K562 (cell line): ENCODE measurements around the gene FRMD3. TPM values are rescaled to one million over a fixed set of nuclear protein-coding genes. Genes with fewer than 3 reads are reported as not detected.

Experiments
- ATAC-seq: fragments of 200-7000 bp; cut with Tn5 transposase; 3 replicates; pipeline ENCODE4 v1.9.1; 2020; ENCODE audit warnings: moderate library complexity
- BruUV-seq: library from RNA; stranded (reverse); fragments of 400-500 nt; replicated peaks from 2 replicates; lab custom pipeline; 2021; lab: Mats Ljungman, UMichigan
- CTCF ChIA-PET: fragments of 300-600 bp; formaldehyde crosslinking; extraction: SDS; loops from one replicate; lab custom pipeline; 2021; ENCODE audit warnings: low intra/inter-chr PET ratio; lab: Yijun Ruan, JAX
- POLR2A ChIA-PET: fragments of 300-600, 350-650 bp; sonication (Branson Sonifier 250); formaldehyde crosslinking; extraction: SDS; loops from one replicate; lab custom pipeline; 2021; ENCODE audit warnings: antibody characterized with exemption, inconsistent platforms; lab: Yijun Ruan, JAX
- DNase-seq, 4 experiments: peaks; one replicate each; pipeline versions ENCODE4 v3.0.0 to v3.0.0-alpha.2; 2011 to 2018; ENCODE audit warnings: low spot score in 3 of 4, mixed read lengths in 3 of 4; ENCODE audit errors: extremely low read depth in 1 of 4
- FAIRE-seq: peaks from 2 replicates; lab custom pipeline; 2011; peaks lifted over from hg19 to GRCh38; lab: Jason Lieb, UNC
- H2AFZ ChIP-seq: 2 replicates; pipeline ENCODE4 v1.6.0; 2011; ENCODE audit warnings: low read depth, low read length, control low read depth, inconsistent platforms
- H3K27ac ChIP-seq: fragments of 200-600 bp; 3 replicates; pipeline ENCODE4 v1.8.0; 2011; ENCODE audit warnings: low read depth, mild to moderate bottlenecking, control low read depth, inconsistent platforms, low read length, moderate library complexity, mixed read lengths; ENCODE audit errors: extremely low read depth
- H3K27me3 ChIP-seq, 2 experiments: fragments of 300-600 bp in 1 of 2; 2 replicates in 1 of 2; 3 replicates in 1 of 2; pipeline versions ENCODE4 v1.6.0 to v1.8.0; 2011; ENCODE audit warnings: inconsistent platforms in 2 of 2, low read length in 2 of 2, mild to moderate bottlenecking in 1 of 2, mixed read lengths in 1 of 2, moderate library complexity in 1 of 2; ENCODE audit not compliant: control insufficient read depth in 2 of 2, insufficient read depth in 2 of 2
- H3K36me3 ChIP-seq: fragments of 300-600 bp; 3 replicates; pipeline ENCODE4 v1.8.0; 2011; ENCODE audit warnings: mild to moderate bottlenecking, low read length, inconsistent platforms; ENCODE audit not compliant: control insufficient read depth, insufficient read depth
- H3K4me1 ChIP-seq, 2 experiments: fragments of 200-600 bp in 1 of 2; replicated peaks in 1 of 2; 2 replicates in 1 of 2; 3 replicates in 1 of 2; pipeline versions ENCODE4 v1.5.1 to v1.8.0; 2011; ENCODE audit warnings: inconsistent platforms in 2 of 2, low read length in 2 of 2, mild to moderate bottlenecking in 1 of 2, mixed read lengths in 1 of 2, moderate library complexity in 1 of 2; ENCODE audit not compliant: control insufficient read depth in 2 of 2, insufficient read depth in 2 of 2
- H3K4me2 ChIP-seq: 2 replicates; pipeline ENCODE4 v1.6.1; 2011; ENCODE audit warnings: low read length, control low read depth, inconsistent platforms, mixed read lengths; ENCODE audit not compliant: insufficient read depth
- H3K4me3 ChIP-seq: fragments of 200-600 bp; sonication (generic), shearing (Covaris generic); 2 replicates; pipeline ENCODE4 v1.5.1; 2016; ENCODE audit warnings: control low read depth, inconsistent platforms
- H3K79me2 ChIP-seq: fragments of 200-600 bp; 3 replicates; pipeline ENCODE4 v1.8.0; 2011; ENCODE audit warnings: low read length, inconsistent platforms; ENCODE audit not compliant: control insufficient read depth, insufficient read depth
- H3K9ac ChIP-seq, 2 experiments: 2 replicates each; pipeline versions ENCODE4 v1.6.0 to v1.6.1; 2011; ENCODE audit warnings: low read depth in 2 of 2, low read length in 2 of 2, control low read depth in 1 of 2, inconsistent platforms in 1 of 2, mild to moderate bottlenecking in 1 of 2, mixed read lengths in 1 of 2; ENCODE audit not compliant: insufficient read depth in 1 of 2
- H3K9me1 ChIP-seq: one replicate; pipeline ENCODE4 v1.6.0; 2011; ENCODE audit warnings: inconsistent platforms, mild to moderate bottlenecking, low read length, moderate library complexity; ENCODE audit not compliant: control insufficient read depth, insufficient read depth
- H3K9me3 ChIP-seq: replicated peaks from 2 replicates; pipeline ENCODE4 v1.5.1; 2011; ENCODE audit warnings: low read depth, low read length, inconsistent platforms; ENCODE audit not compliant: control insufficient read depth, insufficient read depth
- H4K20me1 ChIP-seq: replicated peaks from 2 replicates; pipeline ENCODE4 v1.6.1; 2011; ENCODE audit warnings: low read length, inconsistent platforms, mixed read lengths; ENCODE audit not compliant: control insufficient read depth, insufficient read depth
- CREM ChIP-seq: IDR thresholded peaks from 2 replicates; pipeline ENCODE4 v1.6.1; 2014; ENCODE audit warnings: antibody characterized with exemption, low read depth
- HNRNPLL ChIP-seq: fragments of 200-400 bp; formaldehyde crosslinking; IDR thresholded peaks from 2 replicates; pipeline ENCODE4 v1.6.1; 2017; ENCODE audit warnings: low read length, low read depth, mild to moderate bottlenecking; ENCODE audit not compliant: poor library complexity, severe bottlenecking
- MGA ChIP-seq: fragments of 450-650 bp; IDR thresholded peaks from 2 replicates; pipeline ENCODE4 v1.6.1; 2016; ENCODE audit warnings: mild to moderate bottlenecking, moderate library complexity
- TFAP4 ChIP-seq: sonication (generic); formaldehyde crosslinking; IDR thresholded peaks from 2 replicates; pipeline ENCODE4 v1.8.0; 2022; ENCODE audit warnings: missing genetic modification reagents, mild to moderate bottlenecking, moderate library complexity, borderline replicate concordance
- ZFP1 ChIP-seq: fragments of 450-650 bp; formaldehyde crosslinking; IDR thresholded peaks from 2 replicates; pipeline ENCODE4 v1.4.0; 2020; ENCODE audit warnings: mild to moderate bottlenecking, mixed read lengths
- ZNF217 ChIP-seq: sonication (generic); formaldehyde crosslinking; IDR thresholded peaks from 2 replicates; pipeline ENCODE4 v1.8.0; 2022; ENCODE audit warnings: mild to moderate bottlenecking, missing genetic modification reagents
- WGBS: fragments of 100-300 bp; shearing (Covaris generic); methylation state at CpG from one replicate; pipeline ENCODE4 v1.1.6; 2016; ENCODE audit warnings: low coverage, mixed read lengths; ENCODE audit not compliant: insufficient coverage; ENCODE audit errors: missing lambda C conversion rate; 5-methylcytosine and 5-hydroxymethylcytosine counted together
- in situ Hi-C: fragments of 300-500 bp; cut with MboI; formaldehyde crosslinking; loops from 4 replicates; pipeline ENCODE4 v1.15.0; 2018; ENCODE audit warnings: inconsistent platforms, mixed read lengths
- intact Hi-C: fragments of 100-400 bp; cut with micrococcal nuclease; formaldehyde crosslinking; loops from 2 replicates; pipeline ENCODE4 v1.14.2; 2022
- polyA plus RNA-seq, 8 experiments: library from polyadenylated mRNA; depleted of rRNA in 4 of 8; stranded (reverse) in 5 of 8; unstranded in 3 of 8; fragments of >200 nt; fragmentation: Nextera tagmentation in 2 of 8; fragmentation: Illumina TruSeq in 1 of 8; extraction: Ambion mirVana in 2 of 8; extraction: Trizol in 1 of 8; gene quantifications; 2 replicates each; pipeline versions ENCODE4 v1.2.1 to v1.2.3, GENCODE V29; 2011 to 2014; ENCODE audit warnings: inconsistent platforms in 1 of 8, missing spikeins in 1 of 8
- total RNA-seq, 7 experiments: library from RNA; depleted of rRNA in 6 of 7; stranded (reverse); fragments of >200 nt in 6 of 7; fragmentation: Illumina TruSeq in 2 of 7; extraction: Trizol in 2 of 7; gene quantifications; 2 replicates each; pipeline versions ENCODE4 v1.2.1 to v1.2.3, GENCODE V29; 2011 to 2021; ENCODE audit warnings: low replicate concordance in 1 of 7

Gene FRMD3
- total and polyA plus RNA-seq, 9 of the 15 experiments (the other 6 are each of a cell fraction or from before 2014, with no cell fraction given) = 0.09 to 0.51 (median 0.21) TPM

GRCh38 chr9:83372957-83373356 lies 165.2 kb downstream of the FRMD3 start (continued):
- TF ChIP-seq ZNF217 = no peak

- POLR2A ChIA-PET = no interaction called here
- H3K4me2 ChIP-seq = no peak overlapping the region
- no peaks in the 10 kb centered on the region for H3K79me2 ChIP-seq
- in situ Hi-C loops = no loop called here
- no peak overlapping the region for H2AFZ ChIP-seq
- CTCF ChIA-PET = no interaction called here
- H3K9ac ChIP-seq = no peak overlapping the region
- no peak for ATAC-seq
- no peaks in the 10 kb centered on the region for H3K9me1 ChIP-seq
- TF ChIP-seq HNRNPLL (no peak), MGA (no peak), CREM (no peak), TFAP4 (CRISPR knock-in tag) (no peak), ZFP1 (CRISPR knock-in tag) (no peak)
- TF ChIP-seq, all 486 proteins: peak for 0
- H3K27me3 ChIP-seq = no peaks in the 10 kb centered on the region
- H3K9me3 ChIP-seq = no peaks in the 10 kb centered on the region
- intact Hi-C loops = no loop called here
- H3K4me3 ChIP-seq = no peak overlapping the region
- H3K36me3 ChIP-seq = no peaks in the 10 kb centered on the region
- 0% methylated on average over 2 of the region's 2 CpGs for WGBS
- no peaks in the 10 kb centered on the region for H4K20me1 ChIP-seq
- H3K4me1 ChIP-seq = no peaks in the 10 kb centered on the region
- no TSS peak for BruUV-seq
- DNase-seq (no peak), FAIRE-seq (no peak)
- H3K27ac ChIP-seq = no peak overlapping the region
Observed at GRCh38 chr9:83367326-83367725, 170.9 kb downstream of the FRMD3 start.
